ENCODE data around the gene CCNG1.

DNA sequence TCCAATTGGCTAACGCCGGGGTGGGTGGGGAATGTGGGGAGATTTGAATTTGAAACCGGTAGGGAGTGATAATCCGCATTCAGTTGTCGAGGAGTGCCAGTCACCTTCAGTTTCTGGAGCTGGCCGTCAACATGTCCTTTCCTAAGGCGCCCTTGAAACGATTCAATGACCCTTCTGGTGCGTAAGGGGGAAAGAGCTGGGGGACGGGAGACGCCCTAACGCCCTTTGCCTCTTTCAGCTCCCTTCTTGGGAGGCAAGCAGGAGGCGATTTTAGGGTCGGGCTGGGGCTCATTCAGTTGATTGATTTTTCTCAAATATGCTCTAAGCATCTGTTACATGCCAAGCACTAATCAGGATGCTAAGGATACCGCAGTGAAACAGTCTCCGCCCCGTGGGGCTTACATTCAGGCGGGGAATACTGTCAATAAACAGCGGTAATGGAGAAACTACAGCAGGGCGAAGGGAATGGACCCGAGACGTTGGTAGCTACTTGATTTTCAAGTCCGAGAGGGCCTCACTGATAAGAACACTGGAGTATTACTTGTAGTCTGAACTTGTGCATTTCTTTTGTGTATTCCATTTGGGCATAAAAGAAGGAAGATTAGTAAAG is 23.3 kb downstream of the CCNG1 start, which contains the start of gene HMMR:
- TF ChIP-seq POLR2AphosphoS5 (IDR thresholded peaks at IDR 0.05), result no peak
- TF ChIP-seq, protein P1, sequence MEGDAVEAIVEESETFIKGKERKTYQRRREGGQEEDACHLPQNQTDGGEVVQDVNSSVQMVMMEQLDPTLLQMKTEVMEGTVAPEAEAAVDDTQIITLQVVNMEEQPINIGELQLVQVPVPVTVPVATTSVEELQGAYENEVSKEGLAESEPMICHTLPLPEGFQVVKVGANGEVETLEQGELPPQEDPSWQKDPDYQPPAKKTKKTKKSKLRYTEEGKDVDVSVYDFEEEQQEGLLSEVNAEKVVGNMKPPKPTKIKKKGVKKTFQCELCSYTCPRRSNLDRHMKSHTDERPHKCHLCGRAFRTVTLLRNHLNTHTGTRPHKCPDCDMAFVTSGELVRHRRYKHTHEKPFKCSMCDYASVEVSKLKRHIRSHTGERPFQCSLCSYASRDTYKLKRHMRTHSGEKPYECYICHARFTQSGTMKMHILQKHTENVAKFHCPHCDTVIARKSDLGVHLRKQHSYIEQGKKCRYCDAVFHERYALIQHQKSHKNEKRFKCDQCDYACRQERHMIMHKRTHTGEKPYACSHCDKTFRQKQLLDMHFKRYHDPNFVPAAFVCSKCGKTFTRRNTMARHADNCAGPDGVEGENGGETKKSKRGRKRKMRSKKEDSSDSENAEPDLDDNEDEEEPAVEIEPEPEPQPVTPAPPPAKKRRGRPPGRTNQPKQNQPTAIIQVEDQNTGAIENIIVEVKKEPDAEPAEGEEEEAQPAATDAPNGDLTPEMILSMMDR (IDR thresholded peaks at IDR 0.05), result no peak

Measured in sigmoid colon (tissue), 4 donors.